ENCODE results near the gene SLC5A9. TPM values are rescaled to one million over a fixed set of nuclear protein-coding genes. Genes with fewer than 3 reads are reported as not detected.

Gene SLC5A9
- polyA plus RNA-seq, 3 donors: 0.15 to 0.42 (median 0.28) TPM

- Histone ChIP-seq H3K9ac (ENCODE audit: insufficient read depth, low read length, poor library complexity, severe bottlenecking) (no peak overlapping the region), H3K79me2 (ENCODE audit: insufficient read depth, low read length) (no peaks in the 10 kb centered on the region), H3K27ac (ENCODE audit: low read depth in 1 of 2, low read length in 2 of 2) (no peak overlapping the region), H4K20me1 (ENCODE audit: insufficient read depth, low read length) (no peaks in the 10 kb centered on the region), H3K4me3 (replicated peaks in 1 of 3; ENCODE audit: low read depth in 2 of 3, low read length in 3 of 3) (no peak overlapping the region), H3K4me2 (replicated peaks; ENCODE audit: extremely low read depth, low read length, poor library complexity, severe bottlenecking) (no peak overlapping the region), H3K27me3 (ENCODE audit: control insufficient read depth in 2 of 2, insufficient read depth in 2 of 2, low read length in 2 of 2) (peaks cover 0 to 8% of the 10 kb centered on the region in 2 donors), H3K9me3 (replicated peaks in 1 of 2; ENCODE audit: control insufficient read depth in 1 of 2, insufficient read depth in 1 of 2, low read length in 2 of 2) (no peaks in the 10 kb centered on the region), H2AFZ (ENCODE audit: insufficient read depth, low read depth, low read length, poor library complexity, severe bottlenecking) (no peak overlapping the region), H3K4me1 (ENCODE audit: control insufficient read depth in 1 of 2, insufficient read depth in 2 of 2, low read length in 2 of 2) (peaks cover 11 to 13% of the 10 kb centered on the region in 2 donors), H3K36me3 (replicated peaks in 1 of 2; ENCODE audit: control insufficient read depth in 1 of 2, insufficient read depth in 2 of 2, low read length in 2 of 2) (no peaks in the 10 kb centered on the region)
- H3K9me3 Mint-ChIP-seq: peaks cover 0 to 2% (median 0%) of the 10 kb centered on the region in 7 donors
- WGBS (ENCODE audit: insufficient coverage): 63% methylated on average over 2 of the region's 3 CpGs
- H3K27me3 Mint-ChIP-seq (ENCODE audit: low read depth in 3 of 3): peaks cover 5 to 20% (median 6%) of the 10 kb centered on the region in 3 donors
- no peak for TF ChIP-seq CTCF (IDR thresholded peaks at IDR 0.05)
- no peak overlapping the region for H3K27ac Mint-ChIP-seq
- no peaks in the 10 kb centered on the region for H3K36me3 Mint-ChIP-seq
- peaks cover 11% of the 10 kb centered on the region for H3K4me1 Mint-ChIP-seq
- no peak for DNase-seq
- intact Hi-C loops (cut with micrococcal nuclease): no loop called here
- no peak overlapping the region for H3K4me3 Mint-ChIP-seq
Observed at GRCh38 chr1:48198970-48199369, 23.5 kb upstream of the SLC5A9 start.

- Histone ChIP-seq H3K36me3 (replicated peaks in 1 of 2; ENCODE audit: control insufficient read depth in 1 of 2, insufficient read depth in 2 of 2, low read length in 2 of 2) (no peaks in the 10 kb centered on the region), H3K27me3 (ENCODE audit: control insufficient read depth in 2 of 2, insufficient read depth in 2 of 2, low read length in 2 of 2) (peaks cover 0 to 4% of the 10 kb centered on the region in 2 donors), H4K20me1 (ENCODE audit: insufficient read depth, low read length) (no peaks in the 10 kb centered on the region), H3K9me3 (replicated peaks in 1 of 2; ENCODE audit: control insufficient read depth in 1 of 2, insufficient read depth in 1 of 2, low read length in 2 of 2) (no peaks in the 10 kb centered on the region), H3K9ac (ENCODE audit: insufficient read depth, low read length, poor library complexity, severe bottlenecking) (no peak overlapping the region), H3K27ac (ENCODE audit: low read depth in 1 of 2, low read length in 2 of 2) (no peak overlapping the region), H3K4me1 (ENCODE audit: control insufficient read depth in 1 of 2, insufficient read depth in 2 of 2, low read length in 2 of 2) (peaks cover 11 to 13% of the 10 kb centered on the region in 2 donors), H2AFZ (ENCODE audit: insufficient read depth, low read depth, low read length, poor library complexity, severe bottlenecking) (no peak overlapping the region), H3K4me3 (replicated peaks in 1 of 3; ENCODE audit: low read depth in 2 of 3, low read length in 3 of 3) (no peak overlapping the region), H3K79me2 (ENCODE audit: insufficient read depth, low read length) (no peaks in the 10 kb centered on the region), H3K4me2 (replicated peaks; ENCODE audit: extremely low read depth, low read length, poor library complexity, severe bottlenecking) (no peak overlapping the region)
- 60% methylated on average over 1 of the region's 3 CpGs for WGBS (ENCODE audit: insufficient coverage)
- peaks cover 11% of the 10 kb centered on the region for H3K4me1 Mint-ChIP-seq
- no peaks in the 10 kb centered on the region for H3K36me3 Mint-ChIP-seq
- intact Hi-C loops (cut with micrococcal nuclease): loop anchor here in 1 of 2 donors (5.0 kb wide), 1 partner anchor 93 kb away; no protein-coding TSS in a partner anchor
- no peak for DNase-seq
- H3K9me3 Mint-ChIP-seq: peaks cover 0 to 2% (median 0%) of the 10 kb centered on the region in 7 donors
- H3K27me3 Mint-ChIP-seq (ENCODE audit: low read depth in 3 of 3): peaks cover 5 to 11% (median 6%) of the 10 kb centered on the region in 3 donors
- no peak for TF ChIP-seq CTCF (IDR thresholded peaks at IDR 0.05)
- no peak overlapping the region for H3K4me3 Mint-ChIP-seq
- no peak overlapping the region for H3K27ac Mint-ChIP-seq
Observed at GRCh38 chr1:48200166-48200900, 22.2 kb upstream of the SLC5A9 start.
